Breast epithelium (tissue), 4 donors: ENCODE measurements around the gene TOR4A. TPM values are rescaled to one million over a fixed set of nuclear protein-coding genes. Genes with fewer than 3 reads are reported as not detected.
"Not testable (repeated sequence)": the region's sequence is repeated elsewhere in the genome, so short reads cannot be mapped to it uniquely, and the experiment has no call there.

ENCODE experiments used
- DNase-seq, 2 donors: peaks; one replicate each; pipeline ENCODE4 v3.0.0-alpha.2; 2019; ENCODE audit warnings: low spot score in 2 of 2
- H3K27ac ChIP-seq, 2 donors: fragments of 200-600 bp; sonication (generic) in 1 of 2; one replicate each; pipeline ENCODE4 v1.5.1; 2016 to 2019; ENCODE audit warnings: mild to moderate bottlenecking in 1 of 2
- H3K27me3 ChIP-seq, 2 donors: fragments of 200-600 bp; sonication (generic) in 1 of 2; one replicate each; pipeline versions ENCODE4 v1.5.1 to v1.6.0; 2017 to 2019; ENCODE audit warnings: control low read depth in 1 of 2, mild to moderate bottlenecking in 1 of 2
- H3K36me3 ChIP-seq: fragments of 200-600 bp; one replicate; pipeline ENCODE4 v1.5.1; 2019
- H3K4me1 ChIP-seq, 2 donors: fragments of 200-600 bp; sonication (generic); one replicate each; pipeline ENCODE4 v1.5.1; 2016 to 2019; ENCODE audit warnings: control low read depth in 1 of 2
- H3K4me3 ChIP-seq, 3 donors: fragments of 200-600 bp; sonication (generic); 1 replicate in 2 of 3; 2 replicates in 1 of 3; pipeline ENCODE4 v1.5.1; 2016 to 2019; ENCODE audit warnings: mild to moderate bottlenecking in 3 of 3, moderate library complexity in 2 of 3
- H3K9me3 ChIP-seq, 2 donors: fragments of 200-600 bp; sonication (generic) in 1 of 2; one replicate each; pipeline ENCODE4 v1.5.1; 2016 to 2019; ENCODE audit warnings: control low read depth in 1 of 2
- CTCF ChIP-seq, 3 donors: fragments of 450-650 bp; IDR thresholded peaks; one replicate each; pipeline ENCODE4 v1.5.1; 2016 to 2017; ENCODE audit warnings: antibody characterized with exemption in 3 of 3, mild to moderate bottlenecking in 3 of 3, moderate library complexity in 3 of 3
- POLR2A ChIP-seq: fragments of 450-650 bp; IDR thresholded peaks from one replicate; pipeline ENCODE4 v1.6.1; 2016; ENCODE audit warnings: antibody characterized with exemption, mild to moderate bottlenecking, moderate library complexity
- POLR2AphosphoS5 ChIP-seq, 3 donors: sonication (generic); formaldehyde crosslinking; IDR thresholded peaks; one replicate each; pipeline ENCODE4 v1.6.1; 2017; ENCODE audit warnings: antibody characterized with exemption in 3 of 3
- intact Hi-C: fragments of 100-400 bp; cut with DNase I; formaldehyde crosslinking; loops from one replicate; pipeline ENCODE4 v1.15.1; 2023; ENCODE audit warnings: low total_unique reads
- total RNA-seq, 3 donors: library from RNA; depleted of rRNA; stranded (reverse); fragments of >200 nt; gene quantifications; one replicate each; pipeline ENCODE4 v1.1.0, GENCODE V29; 2016

The TOR4A gene
- total RNA-seq, 3 donors from 2014 or later, result 2.9 to 5.4 (median 3.7) TPM

- intact Hi-C loops, result loop anchor here (5.0 kb wide), 1 partner anchor 708 kb away; no protein-coding TSS in a partner anchor
- no peaks in the 10 kb centered on the region for H3K36me3 ChIP-seq
- H3K4me1 ChIP-seq, result no peaks in the 10 kb centered on the region
- no peak overlapping the region for H3K4me3 ChIP-seq
- TF ChIP-seq POLR2AphosphoS5 (IDR thresholded peaks at IDR 0.05) (no peak), POLR2A (no peak), CTCF (IDR thresholded peaks at IDR 0.05) (no peak)
- no peak overlapping the region for H3K27ac ChIP-seq
- no peaks in the 10 kb centered on the region for H3K27me3 ChIP-seq
- H3K9me3 ChIP-seq, result no peaks in the 10 kb centered on the region
- no peak for DNase-seq
These were observed 47.6 kb downstream of the TOR4A start for GRCh38 chr9:137325124-137325523.

DNA sequence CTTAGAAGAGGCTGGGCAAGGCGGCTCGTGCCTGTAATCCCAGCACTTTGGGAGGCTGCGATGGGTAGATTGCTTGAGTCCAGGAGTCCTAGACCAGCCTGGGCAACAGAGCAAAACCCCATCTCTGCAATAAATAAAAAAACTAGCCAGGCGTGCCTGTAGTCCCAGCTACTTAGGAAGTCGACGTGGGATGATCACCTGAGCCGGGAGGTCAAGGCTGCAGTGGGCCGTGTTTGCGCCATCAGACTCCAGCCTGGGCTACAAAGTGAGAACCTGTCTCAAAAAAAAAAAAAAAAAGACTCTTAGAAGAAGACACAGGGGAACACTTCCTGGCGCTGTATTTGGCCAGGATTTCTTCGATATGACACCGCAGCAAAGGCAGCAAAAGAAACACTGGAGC lies 48.3 kb downstream of the TOR4A start:
- H3K27ac ChIP-seq, result no peak overlapping the region
- TF ChIP-seq CTCF (IDR thresholded peaks at IDR 0.05) (no peak), POLR2AphosphoS5 (IDR thresholded peaks at IDR 0.05) (no peak), POLR2A (no peak)
- no peaks in the 10 kb centered on the region for H3K4me1 ChIP-seq
- no peak overlapping the region for H3K4me3 ChIP-seq
- H3K36me3 ChIP-seq, result no peaks in the 10 kb centered on the region
- DNase-seq, result no peak
- intact Hi-C loops, result loop anchor here (5.0 kb wide), 1 partner anchor 708 kb away; no protein-coding TSS in a partner anchor
- H3K9me3 ChIP-seq, result no peaks in the 10 kb centered on the region
- H3K27me3 ChIP-seq, result no peaks in the 10 kb centered on the region

DNA sequence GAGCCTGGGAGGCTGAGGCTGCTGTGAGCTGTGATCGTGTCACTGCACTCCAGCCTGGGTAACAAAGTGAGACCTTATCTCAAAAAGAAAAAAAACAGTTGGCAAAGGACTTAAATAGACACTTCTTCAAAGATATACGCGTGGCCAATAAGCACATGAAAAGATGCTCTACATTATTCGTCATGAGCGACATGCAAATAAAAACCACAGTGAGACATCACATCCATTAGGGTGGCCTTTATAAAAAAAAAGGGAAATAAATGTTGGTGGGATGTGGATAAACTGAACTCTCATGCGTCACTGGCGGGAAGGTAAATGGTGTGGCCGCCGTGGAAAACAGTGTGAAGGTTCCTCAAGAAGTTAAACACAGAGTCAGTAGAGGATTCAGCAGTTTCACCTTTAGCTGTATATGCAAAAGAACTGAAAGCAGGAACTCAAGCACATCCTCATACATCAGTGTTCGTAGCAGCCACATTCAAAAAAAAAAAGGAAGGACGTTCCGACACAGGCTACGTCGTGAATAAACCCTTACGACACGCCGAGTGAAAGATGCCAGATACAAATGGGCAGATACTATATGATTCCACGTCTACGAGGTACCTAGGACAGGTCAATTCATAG lies 49.0 kb downstream of the TOR4A start:
- Histone ChIP-seq H3K27ac (no peak overlapping the region), H3K9me3 (no peaks in the 10 kb centered on the region), H3K4me1 (no peaks in the 10 kb centered on the region), H3K27me3 (no peaks in the 10 kb centered on the region), H3K4me3 (no peak overlapping the region), H3K36me3 (no peaks in the 10 kb centered on the region)
- DNase-seq, result no peak
- intact Hi-C loops, result loop anchor here (5.0 kb wide), 1 partner anchor 709 kb away; no protein-coding TSS in a partner anchor
- TF ChIP-seq POLR2AphosphoS5 (IDR thresholded peaks at IDR 0.05), result no peak
- no peak for TF ChIP-seq CTCF (IDR thresholded peaks at IDR 0.05)
- TF ChIP-seq POLR2A, result no peak

- intact Hi-C loops, result loop anchor here (5.0 kb wide), 1 partner anchor 711 kb away; no protein-coding TSS in a partner anchor
- H3K27ac ChIP-seq, H3K4me3 ChIP-seq: not testable (repeated sequence)
These were observed 50.4 kb downstream of the TOR4A start for GRCh38 chr9:137327641-137328550.

GRCh38 chr9:137329590-137329989 lies 52.1 kb downstream of the TOR4A start:
- not testable (repeated sequence) for H3K36me3 ChIP-seq, H3K27ac ChIP-seq, H3K9me3 ChIP-seq, H3K27me3 ChIP-seq, DNase-seq, H3K4me1 ChIP-seq, H3K4me3 ChIP-seq
- intact Hi-C loops, result loop anchor here (5.0 kb wide), 1 partner anchor 712 kb away; no protein-coding TSS in a partner anchor

More at GRCh38 chr9:137327641-137328550, 50.4 kb downstream of the TOR4A start:
- DNase-seq, H3K9me3 ChIP-seq, H3K4me1 ChIP-seq, H3K36me3 ChIP-seq, H3K27me3 ChIP-seq: not testable (repeated sequence)

- TF ChIP-seq CTCF (IDR thresholded peaks at IDR 0.05), result no peak
- no peak for TF ChIP-seq POLR2A
- TF ChIP-seq POLR2AphosphoS5 (IDR thresholded peaks at IDR 0.05), result no peak
- no peaks in the 10 kb centered on the region for H3K4me1 ChIP-seq
- no peaks in the 10 kb centered on the region for H3K36me3 ChIP-seq
- no peaks in the 10 kb centered on the region for H3K27me3 ChIP-seq
- no peak overlapping the region for H3K27ac ChIP-seq
- no peaks in the 10 kb centered on the region for H3K9me3 ChIP-seq
- DNase-seq, result no peak
- no peak overlapping the region for H3K4me3 ChIP-seq
- intact Hi-C loops, result no loop called here
These were observed 53.2 kb downstream of the TOR4A start for GRCh38 chr9:137330689-137331088.
